Measurements from ENCODE around the gene GALNT17. TPM values are rescaled to one million over a fixed set of nuclear protein-coding genes. Genes with fewer than 3 reads are reported as not detected.
"Not testable (repeated sequence)": the region's sequence is repeated elsewhere in the genome, so short reads cannot be mapped to it uniquely, and the experiment has no call there.

GALNT17 gene
- total RNA-seq, 2 experiments from 2014 or later: not detected

DNA sequence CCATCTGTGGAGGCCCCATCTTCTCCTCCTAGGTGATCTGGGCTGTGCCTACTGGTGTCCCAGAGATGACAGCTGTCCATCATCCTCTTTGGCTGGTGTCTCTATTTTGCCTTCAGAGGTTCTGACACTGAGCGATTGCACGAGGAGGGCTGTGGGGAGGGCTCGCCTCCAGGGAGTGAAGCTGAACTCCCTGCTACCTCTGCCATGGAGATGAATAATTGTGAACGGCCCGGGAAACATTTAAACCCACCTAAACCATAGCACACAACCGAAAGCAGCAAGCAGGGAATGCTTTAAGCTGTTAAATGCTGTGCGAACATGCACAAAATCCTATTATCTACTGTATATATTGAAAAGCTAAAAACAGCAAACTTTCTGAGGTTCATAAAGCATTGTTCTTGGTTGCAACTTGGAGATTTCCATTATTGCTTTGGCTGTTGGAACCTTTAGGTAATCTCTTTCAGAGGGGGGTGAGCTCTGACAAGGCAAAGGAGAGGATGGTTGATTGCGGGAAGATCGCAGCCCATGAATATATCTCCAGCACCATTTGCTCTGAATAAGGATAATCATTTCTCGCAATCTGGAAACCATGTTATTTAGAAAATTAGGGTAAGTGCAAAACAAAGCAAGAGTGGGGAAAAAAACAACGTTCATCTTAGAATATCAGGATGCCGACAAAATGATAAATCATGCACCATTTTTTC is 507.6 kb downstream of the GALNT17 start:
- no peaks in the 10 kb centered on the region for H3K4me1 ChIP-seq (ENCODE audit: insufficient read depth, low read length)
- ChIA-PET POLR2A (no interaction called here), CTCF (no interaction called here)
- H3K4me3 Mint-ChIP-seq: no peak overlapping the region
- no peak overlapping the region for H3K4me3 ChIP-seq (ENCODE audit: low read length)
- no peak overlapping the region for H3K27ac ChIP-seq (ENCODE audit: low read depth in 1 of 2, low read length in 2 of 2)
- intact Hi-C loops (cut with DNase I, micrococcal nuclease): no loop called here
- TF ChIP-seq, protein P1, sequence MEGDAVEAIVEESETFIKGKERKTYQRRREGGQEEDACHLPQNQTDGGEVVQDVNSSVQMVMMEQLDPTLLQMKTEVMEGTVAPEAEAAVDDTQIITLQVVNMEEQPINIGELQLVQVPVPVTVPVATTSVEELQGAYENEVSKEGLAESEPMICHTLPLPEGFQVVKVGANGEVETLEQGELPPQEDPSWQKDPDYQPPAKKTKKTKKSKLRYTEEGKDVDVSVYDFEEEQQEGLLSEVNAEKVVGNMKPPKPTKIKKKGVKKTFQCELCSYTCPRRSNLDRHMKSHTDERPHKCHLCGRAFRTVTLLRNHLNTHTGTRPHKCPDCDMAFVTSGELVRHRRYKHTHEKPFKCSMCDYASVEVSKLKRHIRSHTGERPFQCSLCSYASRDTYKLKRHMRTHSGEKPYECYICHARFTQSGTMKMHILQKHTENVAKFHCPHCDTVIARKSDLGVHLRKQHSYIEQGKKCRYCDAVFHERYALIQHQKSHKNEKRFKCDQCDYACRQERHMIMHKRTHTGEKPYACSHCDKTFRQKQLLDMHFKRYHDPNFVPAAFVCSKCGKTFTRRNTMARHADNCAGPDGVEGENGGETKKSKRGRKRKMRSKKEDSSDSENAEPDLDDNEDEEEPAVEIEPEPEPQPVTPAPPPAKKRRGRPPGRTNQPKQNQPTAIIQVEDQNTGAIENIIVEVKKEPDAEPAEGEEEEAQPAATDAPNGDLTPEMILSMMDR (IDR thresholded peaks at IDR 0.05): no peak
- no peaks in the 10 kb centered on the region for H3K36me3 Mint-ChIP-seq (ENCODE audit: low read depth)
- H3K27me3 Mint-ChIP-seq: no peaks in the 10 kb centered on the region
- ATAC-seq (ENCODE audit: poor library complexity) (no peak), DNase-seq (no peak)
- H3K4me1 Mint-ChIP-seq (ENCODE audit: low read depth): no peaks in the 10 kb centered on the region
- no peak overlapping the region for H3K27ac Mint-ChIP-seq
- peaks cover 0 to 4% of the 10 kb centered on the region in 2 experiments for H3K9me3 ChIP-seq (ENCODE audit: control insufficient read depth in 1 of 2, insufficient read depth in 1 of 2, low read length in 2 of 2)
- no peaks in the 10 kb centered on the region for H3K36me3 ChIP-seq (ENCODE audit: insufficient read depth, low read length)
- H3K9me3 Mint-ChIP-seq: no peaks in the 10 kb centered on the region
- H3K27me3 ChIP-seq (ENCODE audit: control insufficient read depth in 1 of 2, insufficient read depth in 2 of 2, low read length in 2 of 2): no peaks in the 10 kb centered on the region

DNA sequence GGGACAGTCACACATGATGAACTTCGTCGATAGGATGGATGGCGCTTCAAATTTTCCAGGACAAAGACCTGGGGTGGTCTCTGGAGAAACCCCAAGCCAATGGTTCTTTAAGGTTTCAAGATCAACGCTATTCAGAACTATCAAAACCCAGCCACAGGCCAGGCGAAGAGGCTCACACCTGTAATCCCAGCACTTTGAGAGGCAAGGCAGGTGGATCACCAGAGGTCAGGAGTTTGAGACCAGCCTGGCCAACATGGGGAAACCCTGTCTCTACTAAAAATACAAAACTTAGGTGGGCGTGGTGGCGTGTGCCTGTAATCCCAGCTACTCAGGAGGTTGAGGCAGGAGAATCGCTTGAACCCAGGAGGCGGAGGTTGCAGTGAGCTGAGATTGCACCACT is 511.1 kb downstream of the GALNT17 start:
- CTCF ChIA-PET; H3K36me3 Mint-ChIP-seq (ENCODE audit: low read depth): not testable (repeated sequence)

DNA sequence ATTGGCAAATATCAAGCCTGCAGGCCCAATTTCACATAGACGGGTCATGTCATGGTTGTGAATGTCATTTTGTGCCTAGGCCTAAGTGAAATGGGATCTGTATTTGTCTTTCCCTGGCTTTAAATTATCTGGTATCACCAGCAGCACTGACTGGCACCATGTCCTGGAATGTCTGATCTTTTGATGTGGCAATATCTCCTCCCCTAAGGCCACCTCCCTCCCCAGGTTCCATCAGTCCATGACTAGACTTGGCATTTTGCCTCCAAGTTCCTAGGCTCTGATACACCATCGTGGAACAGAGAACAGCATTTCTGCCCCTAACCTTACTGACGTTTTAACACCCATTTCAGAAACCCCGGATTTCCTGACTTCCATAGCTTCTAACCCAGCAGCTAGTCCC is 513.9 kb downstream of the GALNT17 start:
- intact Hi-C loops (cut with DNase I, micrococcal nuclease): no loop called here
- CTCF ChIA-PET: no interaction called here

More for the DNA sequence above, 511.1 kb downstream of the GALNT17 start:
- H3K9me3 Mint-ChIP-seq; H3K36me3 ChIP-seq (ENCODE audit: insufficient read depth, low read length); H3K27me3 ChIP-seq (ENCODE audit: control insufficient read depth in 1 of 2, insufficient read depth in 2 of 2, low read length in 2 of 2); H3K27ac ChIP-seq (ENCODE audit: low read depth in 1 of 2, low read length in 2 of 2); H3K4me3 Mint-ChIP-seq; POLR2A ChIA-PET; H3K4me1 ChIP-seq (ENCODE audit: insufficient read depth, low read length); H3K27me3 Mint-ChIP-seq; H3K4me1 Mint-ChIP-seq (ENCODE audit: low read depth); intact Hi-C loops (cut with DNase I, micrococcal nuclease); ATAC-seq (ENCODE audit: poor library complexity); H3K27ac Mint-ChIP-seq; DNase-seq; H3K4me3 ChIP-seq (ENCODE audit: low read length): not testable (repeated sequence)
- peaks cover 0 to 16% of the 10 kb centered on the region in 2 experiments for H3K9me3 ChIP-seq (ENCODE audit: control insufficient read depth in 1 of 2, insufficient read depth in 1 of 2, low read length in 2 of 2)

More for the DNA sequence above, 513.9 kb downstream of the GALNT17 start:
- Histone ChIP-seq H3K4me3 (ENCODE audit: low read length) (no peak overlapping the region), H3K27me3 (ENCODE audit: control insufficient read depth in 1 of 2, insufficient read depth in 2 of 2, low read length in 2 of 2) (no peaks in the 10 kb centered on the region), H3K27ac (ENCODE audit: low read depth in 1 of 2, low read length in 2 of 2) (no peak overlapping the region), H3K9me3 (ENCODE audit: control insufficient read depth in 1 of 2, insufficient read depth in 1 of 2, low read length in 2 of 2) (peaks cover 14 to 28% of the 10 kb centered on the region in 2 experiments), H3K36me3 (ENCODE audit: insufficient read depth, low read length) (no peaks in the 10 kb centered on the region), H3K4me1 (ENCODE audit: insufficient read depth, low read length) (no peaks in the 10 kb centered on the region)
- Mint-ChIP-seq H3K36me3 (ENCODE audit: low read depth) (no peaks in the 10 kb centered on the region), H3K27me3 (no peaks in the 10 kb centered on the region), H3K4me1 (ENCODE audit: low read depth) (no peaks in the 10 kb centered on the region), H3K4me3 (no peak overlapping the region), H3K9me3 (peaks cover 5% of the 10 kb centered on the region), H3K27ac (no peak overlapping the region)
- ATAC-seq (ENCODE audit: poor library complexity) (no peak), DNase-seq (no peak)
- POLR2A ChIA-PET: no interaction called here
- TF ChIP-seq, protein P1 (IDR thresholded peaks at IDR 0.05): no peak
